Hepatocyte (in vitro differentiated cells): Measurements from ENCODE around the gene ANAPC2. TPM values are rescaled to one million over a fixed set of nuclear protein-coding genes. Genes with fewer than 3 reads are reported as not detected.

ENCODE experiments used
- DNase-seq: peaks from one replicate; pipeline ENCODE4 v3.0.0-alpha.2; 2016; ENCODE audit warnings: low spot score
- H2AFZ ChIP-seq: fragments of 200-600 bp; sonication (generic); 2 replicates; pipeline ENCODE4 v1.6.0; 2016; ENCODE audit warnings: antibody characterized with exemption, mild to moderate bottlenecking
- H3K27ac ChIP-seq: fragments of 200-600 bp; sonication (generic); 2 replicates; pipeline ENCODE4 v1.5.1; 2016; ENCODE audit warnings: mild to moderate bottlenecking
- H3K27me3 ChIP-seq: fragments of 200-600 bp; sonication (generic); 2 replicates; pipeline ENCODE4 v1.6.1; 2016
- H3K36me3 ChIP-seq: fragments of 200-600 bp; sonication (generic); replicated peaks from 2 replicates; pipeline ENCODE4 v1.5.1; 2016; ENCODE audit warnings: low read depth; ENCODE audit not compliant: insufficient read depth
- H3K4me1 ChIP-seq: fragments of 200-600 bp; sonication (generic); 2 replicates; pipeline ENCODE4 v1.5.1; 2016; ENCODE audit warnings: mild to moderate bottlenecking, moderate library complexity; ENCODE audit not compliant: insufficient read depth
- H3K4me2 ChIP-seq: fragments of 200-600 bp; sonication (generic); 2 replicates; pipeline ENCODE4 v1.6.0; 2016
- H3K4me3 ChIP-seq: fragments of 200-600 bp; sonication (generic); 2 replicates; pipeline ENCODE4 v1.5.1; 2016; ENCODE audit warnings: mild to moderate bottlenecking
- H3K79me2 ChIP-seq: fragments of 200-600 bp; sonication (generic); 2 replicates; pipeline ENCODE4 v1.6.0; 2017; ENCODE audit warnings: mild to moderate bottlenecking
- H3K9me2 ChIP-seq: fragments of 200-600 bp; sonication (generic); replicated peaks from 2 replicates; pipeline ENCODE4 v1.6.0; 2017; ENCODE audit warnings: mild to moderate bottlenecking; ENCODE audit not compliant: insufficient read depth
- H3K9me3 ChIP-seq: fragments of 200-600 bp; sonication (generic); 2 replicates; pipeline ENCODE4 v1.5.1; 2016; ENCODE audit warnings: low read depth, mild to moderate bottlenecking
- H4K20me1 ChIP-seq: fragments of 200-600 bp; sonication (generic); 2 replicates; pipeline ENCODE4 v1.6.0; 2016; ENCODE audit warnings: mild to moderate bottlenecking; ENCODE audit not compliant: insufficient read depth, poor library complexity, severe bottlenecking
- EZH2 ChIP-seq: fragments of 200-600 bp; sonication (generic); IDR thresholded peaks from 2 replicates; pipeline ENCODE4 v1.6.1; 2016; ENCODE audit warnings: antibody characterized with exemption, mild to moderate bottlenecking, borderline replicate concordance
- EZH2phosphoT487 ChIP-seq: fragments of 200-600 bp; sonication (generic); IDR thresholded peaks from one replicate; pipeline ENCODE4 v1.6.1; 2018; ENCODE audit warnings: antibody characterized with exemption, mild to moderate bottlenecking, low read depth, moderate library complexity; ENCODE audit not compliant: unreplicated experiment, severe bottlenecking
- WGBS: methylation state at CpG from one replicate; pipeline ENCODE4 v1.1.6; 2016; ENCODE audit warnings: low lambda C conversion rate; ENCODE audit errors: missing lambda C conversion rate; 5-methylcytosine and 5-hydroxymethylcytosine counted together
- polyA plus RNA-seq: library from polyadenylated mRNA; unstranded; fragments of >200 nt; fragmentation: Nextera tagmentation; extraction: Ambion mirVana; gene quantifications from 2 replicates; pipeline ENCODE4 v1.2.1, GENCODE V29; 2016
- total RNA-seq: library from RNA; depleted of rRNA; stranded (reverse); fragments of >200 nt; gene quantifications from 2 replicates; pipeline ENCODE4 v1.2.3, GENCODE V29; 2014
- TF ChIP-seq, protein P1 (sequence below): fragments of 200-600 bp; sonication (generic); IDR thresholded peaks from 2 replicates; pipeline ENCODE4 v1.5.1; 2016; ENCODE audit warnings: antibody characterized with exemption, mild to moderate bottlenecking; ENCODE audit not compliant: poor library complexity

Gene ANAPC2
- total and polyA plus RNA-seq, 2 experiments from 2014 or later, result 12.2 to 21.3 TPM

DNA sequence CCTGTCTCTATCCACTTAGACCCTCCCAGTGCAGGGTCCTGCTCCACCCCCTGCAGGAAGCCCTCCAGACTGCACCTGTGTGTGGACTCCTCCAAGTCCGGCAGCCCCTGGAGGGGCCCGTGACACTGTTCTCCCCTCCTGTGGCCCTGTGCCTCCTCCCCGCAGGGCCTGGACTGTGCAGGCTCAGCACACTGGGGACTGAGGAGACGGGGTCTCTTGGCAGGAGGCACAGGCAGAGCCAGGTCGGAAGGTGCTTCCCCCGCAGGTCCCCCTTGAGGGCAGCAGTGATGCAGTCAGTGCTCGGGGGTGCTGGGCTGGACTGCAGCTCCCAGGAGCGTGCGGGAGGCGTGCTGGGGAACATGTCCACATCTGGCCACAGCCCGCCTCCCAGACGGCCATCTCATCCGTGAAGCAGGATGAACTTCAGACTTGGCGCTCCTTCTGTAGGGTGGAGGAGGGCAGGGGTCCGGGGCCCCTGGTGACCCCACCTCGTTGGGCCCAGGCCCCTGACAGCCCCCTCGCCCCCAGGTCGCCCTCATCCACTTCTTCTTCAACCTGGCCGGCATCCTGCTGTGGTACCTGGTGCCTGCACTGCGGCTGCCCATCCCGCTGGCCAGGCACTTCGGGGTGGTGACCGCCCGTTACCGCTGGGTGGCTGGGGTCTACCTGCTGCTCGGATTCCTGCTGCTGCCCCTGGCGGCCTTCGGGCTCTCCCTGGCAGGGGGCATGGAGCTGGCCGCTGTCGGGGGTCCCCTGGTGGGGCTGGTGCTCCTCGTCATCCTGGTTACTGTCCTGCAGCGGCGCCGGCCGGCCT is 47.3 kb upstream of the ANAPC2 start:
- no peak overlapping the region for H3K4me3 ChIP-seq
- H4K20me1 ChIP-seq, result no peaks in the 10 kb centered on the region
- no peaks in the 10 kb centered on the region for H3K9me3 ChIP-seq
- peaks cover 33% of the 10 kb centered on the region for H3K79me2 ChIP-seq
- peak overlapping the region; percentile 82 for H3K4me2 ChIP-seq
- DNase-seq, result no peak
- no peaks in the 10 kb centered on the region for H3K9me2 ChIP-seq
- no peak overlapping the region for H2AFZ ChIP-seq
- H3K27ac ChIP-seq, result peak overlapping the region; percentile 57
- H3K27me3 ChIP-seq, result no peaks in the 10 kb centered on the region
- 83% methylated on average over 29 of the region's 35 CpGs for WGBS
- no peaks in the 10 kb centered on the region for H3K36me3 ChIP-seq
- no peak for TF ChIP-seq EZH2
- TF ChIP-seq, protein P1, sequence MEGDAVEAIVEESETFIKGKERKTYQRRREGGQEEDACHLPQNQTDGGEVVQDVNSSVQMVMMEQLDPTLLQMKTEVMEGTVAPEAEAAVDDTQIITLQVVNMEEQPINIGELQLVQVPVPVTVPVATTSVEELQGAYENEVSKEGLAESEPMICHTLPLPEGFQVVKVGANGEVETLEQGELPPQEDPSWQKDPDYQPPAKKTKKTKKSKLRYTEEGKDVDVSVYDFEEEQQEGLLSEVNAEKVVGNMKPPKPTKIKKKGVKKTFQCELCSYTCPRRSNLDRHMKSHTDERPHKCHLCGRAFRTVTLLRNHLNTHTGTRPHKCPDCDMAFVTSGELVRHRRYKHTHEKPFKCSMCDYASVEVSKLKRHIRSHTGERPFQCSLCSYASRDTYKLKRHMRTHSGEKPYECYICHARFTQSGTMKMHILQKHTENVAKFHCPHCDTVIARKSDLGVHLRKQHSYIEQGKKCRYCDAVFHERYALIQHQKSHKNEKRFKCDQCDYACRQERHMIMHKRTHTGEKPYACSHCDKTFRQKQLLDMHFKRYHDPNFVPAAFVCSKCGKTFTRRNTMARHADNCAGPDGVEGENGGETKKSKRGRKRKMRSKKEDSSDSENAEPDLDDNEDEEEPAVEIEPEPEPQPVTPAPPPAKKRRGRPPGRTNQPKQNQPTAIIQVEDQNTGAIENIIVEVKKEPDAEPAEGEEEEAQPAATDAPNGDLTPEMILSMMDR, result peak; percentile 5
- H3K4me1 ChIP-seq, result peaks cover 33% of the 10 kb centered on the region

GRCh38 chr9:137234758-137235423 is 46.5 kb upstream of the ANAPC2 start:
- no peak overlapping the region for H3K27ac ChIP-seq

DNA sequence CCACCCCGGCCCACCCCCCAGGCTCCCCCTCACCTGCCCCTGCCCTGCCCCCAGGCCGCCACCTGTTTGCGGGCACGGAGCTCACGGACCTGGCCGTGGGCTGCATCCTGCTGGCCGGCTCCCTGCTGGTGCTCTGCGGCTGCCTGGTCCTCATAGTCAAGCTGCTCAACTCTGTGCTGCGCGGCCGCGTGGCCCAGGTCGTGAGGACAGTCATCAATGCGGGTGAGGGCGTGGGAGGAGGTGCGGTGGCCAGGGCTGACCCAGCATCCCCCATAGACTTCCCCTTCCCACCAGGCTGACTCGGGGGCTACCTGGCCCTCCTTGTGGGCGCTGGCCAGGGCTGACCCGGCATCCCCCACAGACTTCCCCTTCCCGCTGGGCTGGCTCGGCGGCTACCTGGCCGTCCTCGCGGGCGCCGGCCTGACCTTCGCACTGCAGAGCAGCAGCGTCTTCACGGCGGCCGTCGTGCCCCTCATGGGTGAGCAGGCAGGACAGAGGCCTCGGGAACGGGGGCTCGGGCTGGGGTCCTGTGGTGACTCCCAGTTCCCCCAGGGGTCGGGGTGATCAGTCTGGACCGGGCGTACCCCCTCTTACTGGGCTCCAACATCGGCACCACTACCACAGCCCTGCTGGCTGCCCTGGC is 45.8 kb upstream of the ANAPC2 start:
- H3K4me3 ChIP-seq, result no peak overlapping the region
- DNase-seq, result no peak

More at GRCh38 chr9:137234758-137235423, 46.5 kb upstream of the ANAPC2 start:
- H3K27me3 ChIP-seq, result no peaks in the 10 kb centered on the region
- peaks cover 33% of the 10 kb centered on the region for H3K79me2 ChIP-seq
- H3K4me1 ChIP-seq, result peaks cover 40% of the 10 kb centered on the region
- no peak for DNase-seq
- H4K20me1 ChIP-seq, result no peaks in the 10 kb centered on the region
- peak overlapping the region; percentile 82 for H3K4me2 ChIP-seq
- no peaks in the 10 kb centered on the region for H3K9me2 ChIP-seq
- no peak for TF ChIP-seq EZH2
- TF ChIP-seq, protein P1, result no peak
- no peak for TF ChIP-seq EZH2phosphoT487
- H2AFZ ChIP-seq, result no peak overlapping the region
- H3K9me3 ChIP-seq, result no peaks in the 10 kb centered on the region
- H3K4me3 ChIP-seq, result no peak overlapping the region
- H3K36me3 ChIP-seq, result no peaks in the 10 kb centered on the region
- WGBS, result 85% methylated on average over 17 of the region's 18 CpGs

More for the DNA sequence above, 45.8 kb upstream of the ANAPC2 start:
- no peaks in the 10 kb centered on the region for H3K36me3 ChIP-seq
- H3K4me2 ChIP-seq, result peak overlapping the region; percentile 82
- 88% methylated on average over 38 of the region's 40 CpGs for WGBS
- peaks cover 41% of the 10 kb centered on the region for H3K4me1 ChIP-seq
- TF ChIP-seq EZH2phosphoT487 (no peak), EZH2 (no peak)
- TF ChIP-seq, protein P1, result no peak
- H3K9me3 ChIP-seq, result no peaks in the 10 kb centered on the region
- H3K9me2 ChIP-seq, result no peaks in the 10 kb centered on the region
- no peak overlapping the region for H3K27ac ChIP-seq
- H4K20me1 ChIP-seq, result no peaks in the 10 kb centered on the region
- no peak overlapping the region for H2AFZ ChIP-seq
- no peaks in the 10 kb centered on the region for H3K27me3 ChIP-seq
- H3K79me2 ChIP-seq, result peaks cover 26% of the 10 kb centered on the region
